HG03442 (cell line): ENCODE results near the gene MGAT2.
"Not testable (repeated sequence)": the region's sequence is repeated elsewhere in the genome, so short reads cannot be mapped to it uniquely, and the experiment has no call there.

Source experiments
- ATAC-seq: cut with Tn5 transposase; IDR thresholded peaks from one replicate; pipeline ENCODE4 v1.9.1; 2021; ENCODE audit warnings: mild to moderate bottlenecking, moderate library complexity; ENCODE audit not compliant: unreplicated experiment

The MGAT2 gene

GRCh38 chr14:49653508-49653907 lies 32.9 kb downstream of the MGAT2 start:
- ATAC-seq = no peak

GRCh38 chr14:49654511-49654910 lies 33.9 kb downstream of the MGAT2 start:
- ATAC-seq = no peak

- not testable (repeated sequence) for ATAC-seq
These were observed 36.9 kb downstream of the MGAT2 start for GRCh38 chr14:49657500-49657899.

GRCh38 chr14:49659526-49660455 lies 39.2 kb downstream of the MGAT2 start:
- no peak for ATAC-seq

GRCh38 chr14:49670475-49670874 lies 49.9 kb downstream of the MGAT2 start:
- ATAC-seq = no peak
